Esophagus squamous epithelium (tissue), 5 donors: ENCODE data around the gene PKD1. TPM values are rescaled to one million over a fixed set of nuclear protein-coding genes. Genes with fewer than 3 reads are reported as not detected.
"Not testable (repeated sequence)": the region's sequence is repeated elsewhere in the genome, so short reads cannot be mapped to it uniquely, and the experiment has no call there.

ENCODE experiments used
- DNase-seq: peaks from one replicate; lab custom pipeline; 2025; lab: John Stamatoyannopoulos, UW
- H3K27ac ChIP-seq, 4 donors: fragments of 200-600 bp; sonication (generic); one replicate each; pipeline ENCODE4 v1.5.1; 2016 to 2019; ENCODE audit warnings: mild to moderate bottlenecking in 1 of 4
- H3K27me3 ChIP-seq, 4 donors: fragments of 200-600 bp; sonication (generic); 1 replicate in 3 of 4; 2 replicates in 1 of 4; pipeline versions ENCODE4 v1.5.1 to v1.6.0; 2017 to 2021; ENCODE audit warnings: antibody characterized with exemption in 1 of 4
- H3K36me3 ChIP-seq, 3 donors: fragments of 200-600 bp; sonication (generic); one replicate each; pipeline ENCODE4 v1.5.1; 2016 to 2019
- H3K4me1 ChIP-seq, 3 donors: fragments of 200-600 bp; sonication (generic); one replicate each; pipeline ENCODE4 v1.5.1; 2017 to 2019
- H3K4me3 ChIP-seq, 4 donors: fragments of 200-600 bp; sonication (generic); 1 replicate in 3 of 4; 2 replicates in 1 of 4; pipeline ENCODE4 v1.5.1; 2016 to 2019; ENCODE audit warnings: mild to moderate bottlenecking in 2 of 4, moderate library complexity in 1 of 4
- H3K9me3 ChIP-seq, 3 donors: fragments of 200-600 bp; sonication (generic); one replicate each; pipeline ENCODE4 v1.5.1; 2016 to 2019
- POLR2A ChIP-seq, 4 donors: fragments of 450-650 bp; IDR thresholded peaks; one replicate each; pipeline ENCODE4 v1.6.1; 2017; ENCODE audit warnings: antibody characterized with exemption in 4 of 4, mild to moderate bottlenecking in 4 of 4, moderate library complexity in 3 of 4
- WGBS, 2 donors: methylation state at CpG; one replicate each; pipeline ENCODE4 v1.1.5; 2018; 5-methylcytosine and 5-hydroxymethylcytosine counted together
- intact Hi-C: fragments of 100-400 bp; cut with DNase I; formaldehyde crosslinking; loops from one replicate; pipeline ENCODE4 v1.15.0; 2022
- total RNA-seq, 4 donors: library from RNA; depleted of rRNA; stranded (reverse); fragments of >200 nt; gene quantifications; one replicate each; pipeline ENCODE4 v1.1.0, GENCODE V29; 2016
- donor health status: DM: yes; HTN: yes; CAD: no.

The PKD1 gene
- total RNA-seq, 4 donors from 2014 or later: 34.1 to 123 (median 64.1) TPM

DNA sequence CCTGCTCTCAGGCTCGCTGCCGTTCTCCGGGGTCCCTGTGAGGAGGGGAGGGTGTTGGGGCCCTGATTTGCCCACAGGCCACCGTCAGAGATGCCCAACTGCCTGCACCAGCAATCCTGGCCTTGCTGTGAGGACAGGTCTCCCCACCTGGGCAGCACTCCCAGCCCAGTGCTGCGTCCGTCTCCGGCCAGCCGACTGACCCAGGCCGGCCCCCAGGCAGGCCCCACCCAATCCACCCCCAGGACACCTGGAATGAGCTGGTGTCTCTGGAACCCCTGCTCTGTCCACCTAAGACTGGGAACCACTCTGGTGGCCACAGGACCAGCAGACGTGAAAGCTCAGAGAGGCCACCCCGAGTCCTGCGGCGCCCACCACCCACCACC, 20.1 kb downstream of the PKD1 start:
- DNase-seq: no peak
- H3K27ac ChIP-seq: no peak overlapping the region
- H3K9me3 ChIP-seq: no peaks in the 10 kb centered on the region
- H3K36me3 ChIP-seq: peaks cover 0 to 66% (median 13%) of the 10 kb centered on the region in 3 donors
- no peak for TF ChIP-seq POLR2A (IDR thresholded peaks at IDR 0.05)
- peaks cover 0 to 23% (median 5%) of the 10 kb centered on the region in 3 donors for H3K4me1 ChIP-seq
- no peaks in the 10 kb centered on the region for H3K27me3 ChIP-seq
- no peak overlapping the region for H3K4me3 ChIP-seq
- no CpG with 5 or more reads among the region's 13 CpGs for WGBS, 2 donors
- intact Hi-C loops: no loop called here

- H3K9me3 ChIP-seq, H3K27ac ChIP-seq, H3K27me3 ChIP-seq, H3K4me3 ChIP-seq, intact Hi-C loops, DNase-seq: not testable (repeated sequence)
- H3K4me1 ChIP-seq: peaks cover 0 to 18% (median 5%) of the 10 kb centered on the region in 3 donors
- H3K36me3 ChIP-seq: peaks cover 0 to 72% (median 13%) of the 10 kb centered on the region in 3 donors
- 70 to 83% methylated on average over 9 to 14 of the region's 34 CpGs for WGBS, 2 donors
These were observed 20.7 kb downstream of the PKD1 start for GRCh38 chr16:2114885-2115590.

GRCh38 chr16:2114225-2114624, 21.5 kb downstream of the PKD1 start:
- H3K27ac ChIP-seq, DNase-seq, H3K9me3 ChIP-seq, H3K4me3 ChIP-seq, H3K27me3 ChIP-seq, intact Hi-C loops: not testable (repeated sequence)
- Histone ChIP-seq H3K36me3 (peaks cover 0 to 80% (median 17%) of the 10 kb centered on the region in 3 donors), H3K4me1 (peaks cover 0 to 18% (median 5%) of the 10 kb centered on the region in 3 donors)
- WGBS, 2 donors: no CpG with 5 or more reads among the region's 26 CpGs

DNA sequence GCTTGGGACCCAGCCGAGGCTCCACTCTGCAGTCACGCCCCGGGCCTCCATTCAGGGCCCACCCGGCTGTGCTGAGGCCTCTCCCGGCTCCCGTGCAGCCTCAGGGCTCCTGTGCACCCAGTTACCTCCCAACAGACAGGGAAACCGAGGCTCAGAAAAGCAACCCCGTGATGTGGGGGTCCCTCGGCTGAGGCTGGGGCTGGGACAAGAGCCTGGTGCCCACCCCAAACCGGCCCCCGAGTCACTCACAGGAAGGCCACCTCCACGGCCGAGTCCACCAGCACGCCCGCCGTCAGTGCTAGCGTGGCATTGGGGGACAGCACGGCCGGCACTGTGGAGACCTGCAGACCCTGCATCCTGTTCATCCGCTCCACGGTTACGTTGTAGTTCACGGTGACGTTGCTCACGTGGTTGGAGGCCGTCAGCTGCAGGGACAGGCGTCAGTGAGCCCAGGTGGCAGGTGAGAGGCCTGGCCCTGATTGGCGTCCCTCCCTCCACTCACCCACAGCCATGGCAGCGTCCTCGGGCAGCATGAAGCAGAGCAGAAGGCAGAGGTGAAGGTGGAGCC, 23.1 kb downstream of the PKD1 start:
- H3K4me3 ChIP-seq, intact Hi-C loops, H3K9me3 ChIP-seq, H3K27me3 ChIP-seq, H3K27ac ChIP-seq, DNase-seq: not testable (repeated sequence)
- H3K36me3 ChIP-seq: peaks cover 0 to 96% (median 22%) of the 10 kb centered on the region in 3 donors
- WGBS, 2 donors: 92% methylated on average over 10 of the region's 30 CpGs; no CpG with 5 or more reads in 1 of the 2 donors
- peaks cover 0 to 14% (median 5%) of the 10 kb centered on the region in 3 donors for H3K4me1 ChIP-seq

- intact Hi-C loops, H3K4me1 ChIP-seq, H3K9me3 ChIP-seq, H3K4me3 ChIP-seq, H3K27me3 ChIP-seq, H3K27ac ChIP-seq, DNase-seq: not testable (repeated sequence)
- H3K36me3 ChIP-seq: peaks cover 0 to 98% (median 22%) of the 10 kb centered on the region in 3 donors
- 60 to 98% methylated on average over 1 to 22 of the region's 65 CpGs for WGBS, 2 donors
These were observed 24.0 kb downstream of the PKD1 start for GRCh38 chr16:2111412-2112335.

DNA sequence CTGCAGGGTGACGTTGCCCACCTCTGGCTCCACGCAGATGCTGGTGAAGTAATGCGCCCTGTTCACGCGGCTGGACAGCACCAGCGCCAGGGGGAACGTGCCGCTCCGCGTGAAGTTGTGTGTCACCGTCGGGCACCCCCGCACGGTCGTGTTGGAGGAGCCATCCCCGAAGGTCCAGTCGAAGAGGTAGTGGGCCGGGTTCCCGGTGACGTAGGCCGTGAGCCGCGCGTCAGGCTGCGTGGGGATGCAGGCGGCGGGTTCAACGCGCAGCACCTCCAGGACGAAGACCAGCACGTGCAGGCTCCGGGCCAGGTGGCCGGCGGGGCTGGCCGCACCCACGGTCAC, 24.7 kb downstream of the PKD1 start:
- H3K27ac ChIP-seq, intact Hi-C loops, H3K9me3 ChIP-seq, DNase-seq, H3K4me1 ChIP-seq, H3K27me3 ChIP-seq, H3K4me3 ChIP-seq: not testable (repeated sequence)
- H3K36me3 ChIP-seq: peaks cover 0 to 99% (median 26%) of the 10 kb centered on the region in 3 donors
- 94% methylated on average over 10 of the region's 36 CpGs; no CpG with 5 or more reads in 1 of the 2 donors for WGBS, 2 donors

DNA sequence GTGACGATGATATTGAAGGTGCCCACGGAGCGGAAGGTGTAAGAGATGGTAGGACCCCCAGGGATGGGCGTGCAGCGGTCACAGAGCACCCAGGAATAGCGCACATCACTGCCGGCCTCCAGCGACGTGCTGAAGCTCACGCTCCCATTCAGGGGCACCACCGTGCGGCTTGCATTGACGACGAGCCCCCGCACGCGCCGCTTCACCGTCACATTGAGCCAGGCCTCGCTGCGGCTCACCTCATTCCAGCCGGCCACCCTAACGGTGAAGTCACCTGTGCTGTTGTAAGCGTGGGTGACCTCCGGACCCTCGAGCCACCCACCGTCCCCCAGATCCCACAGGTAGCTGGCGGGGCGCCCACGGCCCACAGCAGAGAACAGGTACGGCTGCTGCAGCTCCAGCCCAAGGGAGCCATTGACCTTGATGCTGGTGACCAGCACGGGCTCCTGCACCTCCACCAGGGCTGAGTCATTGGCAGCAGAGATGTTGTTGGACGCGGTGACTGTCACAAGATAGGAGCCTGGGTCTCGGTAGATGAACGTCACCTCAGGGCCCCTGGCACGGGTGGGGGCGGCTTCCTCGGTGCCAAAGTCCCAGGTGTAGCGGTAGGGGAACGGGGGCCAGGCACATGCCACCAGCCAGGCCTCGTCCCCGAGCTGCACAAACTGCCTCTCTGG, 25.2 kb downstream of the PKD1 start:
- H3K36me3 ChIP-seq: peaks cover 0 to 99% (median 30%) of the 10 kb centered on the region in 3 donors
- DNase-seq, H3K4me1 ChIP-seq, H3K4me3 ChIP-seq, H3K27me3 ChIP-seq, H3K9me3 ChIP-seq, intact Hi-C loops, H3K27ac ChIP-seq: not testable (repeated sequence)
- 100% methylated on average over 2 of the region's 43 CpGs; no CpG with 5 or more reads in 1 of the 2 donors for WGBS, 2 donors

DNA sequence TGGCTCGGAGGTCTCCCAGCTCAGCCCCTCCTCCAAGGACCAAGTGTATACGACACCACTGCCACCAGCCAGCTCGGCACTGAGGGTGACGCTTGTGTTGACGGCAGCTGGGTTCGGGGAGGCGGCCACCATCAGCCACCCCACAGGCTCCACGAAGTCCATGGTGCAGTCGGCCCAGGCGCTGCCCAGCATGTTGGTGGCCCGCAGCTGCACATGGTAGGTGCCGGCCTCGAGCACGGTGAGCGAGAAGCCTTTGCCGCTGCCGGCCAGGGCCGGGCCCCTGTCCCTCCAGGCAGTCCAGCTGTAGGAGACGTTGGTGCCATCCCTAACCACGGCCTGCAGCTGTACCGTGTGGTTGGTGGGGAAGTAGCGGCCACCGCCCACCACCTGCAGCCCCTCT, 25.8 kb downstream of the PKD1 start:
- peaks cover 0 to 99% (median 34%) of the 10 kb centered on the region in 3 donors for H3K36me3 ChIP-seq

DNA sequence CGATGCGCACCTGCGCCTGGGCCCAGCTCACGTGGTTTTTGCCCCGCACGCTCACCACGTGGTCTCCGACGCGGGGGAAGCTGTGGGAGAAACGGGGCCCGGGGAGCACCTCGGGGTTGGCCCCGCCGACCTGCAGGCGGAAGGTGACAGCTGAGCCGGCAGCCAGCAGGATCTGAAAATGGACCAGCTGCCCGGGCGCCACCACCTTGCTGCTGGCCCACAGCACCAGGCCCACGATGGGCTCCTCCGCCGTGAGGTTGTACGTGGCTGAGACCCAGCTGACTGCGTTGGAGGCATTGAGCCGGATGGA, 26.5 kb downstream of the PKD1 start:
- H3K27me3 ChIP-seq, H3K4me3 ChIP-seq, H3K9me3 ChIP-seq, intact Hi-C loops, H3K27ac ChIP-seq, DNase-seq, H3K4me1 ChIP-seq: not testable (repeated sequence)
- WGBS, 2 donors: no CpG with 5 or more reads among the region's 25 CpGs
- H3K36me3 ChIP-seq: peaks cover 0 to 93% (median 34%) of the 10 kb centered on the region in 3 donors

More for the DNA sequence above, 25.8 kb downstream of the PKD1 start:
- intact Hi-C loops, H3K27ac ChIP-seq, H3K4me1 ChIP-seq, H3K4me3 ChIP-seq, H3K9me3 ChIP-seq, H3K27me3 ChIP-seq, DNase-seq: not testable (repeated sequence)
- no CpG with 5 or more reads among the region's 23 CpGs for WGBS, 2 donors

DNA sequence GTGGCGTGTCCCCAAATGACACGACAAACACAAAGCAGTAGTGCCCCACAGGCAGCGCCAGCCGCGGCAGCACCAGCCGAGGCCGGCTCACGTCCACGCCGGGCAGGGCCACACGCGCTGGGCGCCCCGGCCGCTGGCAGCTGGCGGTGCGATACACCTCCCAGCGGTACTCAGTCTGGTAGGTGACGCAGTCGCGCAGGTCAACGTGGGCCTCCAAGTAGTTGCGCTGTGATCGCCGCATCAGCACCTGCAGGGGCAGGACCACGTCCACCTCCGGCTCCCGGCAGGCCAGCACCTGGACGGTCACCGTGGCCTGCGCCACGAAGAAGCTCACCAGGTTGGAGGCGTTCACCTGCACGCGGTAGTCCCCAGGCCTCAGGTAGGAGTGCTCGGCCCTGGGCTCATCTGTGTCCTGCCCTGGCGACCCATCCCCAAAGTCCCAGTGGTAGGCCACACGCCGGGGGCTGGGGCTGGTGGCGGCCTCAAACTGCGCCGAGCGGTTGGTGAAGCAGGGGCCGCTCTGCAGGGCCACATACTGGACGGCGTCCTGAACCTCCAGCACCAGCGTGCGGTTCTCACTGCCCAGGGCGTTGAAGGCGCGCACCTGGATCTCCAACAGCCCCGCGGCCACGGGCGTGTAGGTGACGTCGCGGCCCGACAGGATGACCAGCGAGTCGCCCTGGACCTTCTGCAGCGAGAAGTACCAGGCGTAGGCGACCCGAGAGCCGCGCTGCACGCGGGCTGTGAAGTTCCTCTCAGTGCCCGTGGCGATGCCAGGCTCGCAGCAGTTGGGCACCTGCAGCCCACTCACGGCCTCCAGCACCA, 27.0 kb downstream of the PKD1 start:
- H3K4me1 ChIP-seq, intact Hi-C loops, H3K4me3 ChIP-seq, H3K9me3 ChIP-seq, DNase-seq, H3K27me3 ChIP-seq, H3K27ac ChIP-seq: not testable (repeated sequence)
- H3K36me3 ChIP-seq: peaks cover 0 to 89% (median 32%) of the 10 kb centered on the region in 3 donors
- WGBS, 2 donors: 100% methylated on average over 2 to 12 of the region's 73 CpGs

DNA sequence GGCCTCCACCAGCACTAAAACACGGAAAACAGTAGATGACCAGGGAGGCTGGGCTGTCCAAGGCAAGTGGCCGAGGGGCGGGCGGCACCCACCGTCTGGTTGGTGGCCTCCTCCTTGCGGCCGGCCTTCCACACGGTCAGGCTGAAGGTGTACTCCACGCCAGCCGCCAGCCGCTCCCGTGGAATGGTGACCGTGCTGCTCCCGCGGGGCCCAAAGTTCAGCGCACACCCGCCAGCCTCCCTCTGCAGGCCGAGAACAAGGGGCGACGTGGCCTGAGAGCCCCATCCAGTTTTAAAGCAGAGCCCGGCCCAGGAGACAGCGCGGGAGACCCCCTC, 27.9 kb downstream of the PKD1 start:
- H3K4me1 ChIP-seq, H3K4me3 ChIP-seq, H3K27ac ChIP-seq, DNase-seq, H3K9me3 ChIP-seq, intact Hi-C loops, H3K27me3 ChIP-seq: not testable (repeated sequence)
- peaks cover 4 to 89% (median 29%) of the 10 kb centered on the region in 3 donors for H3K36me3 ChIP-seq
- WGBS, 2 donors: 92 to 93% methylated on average over 3 to 4 of the region's 23 CpGs
